ENCODE measurements around the gene DEFB110. TPM values are rescaled to one million over a fixed set of nuclear protein-coding genes. Genes with fewer than 3 reads are reported as not detected.

DEFB110 gene
- total RNA-seq, 2 experiments from 2014 or later, result not detected

DNA sequence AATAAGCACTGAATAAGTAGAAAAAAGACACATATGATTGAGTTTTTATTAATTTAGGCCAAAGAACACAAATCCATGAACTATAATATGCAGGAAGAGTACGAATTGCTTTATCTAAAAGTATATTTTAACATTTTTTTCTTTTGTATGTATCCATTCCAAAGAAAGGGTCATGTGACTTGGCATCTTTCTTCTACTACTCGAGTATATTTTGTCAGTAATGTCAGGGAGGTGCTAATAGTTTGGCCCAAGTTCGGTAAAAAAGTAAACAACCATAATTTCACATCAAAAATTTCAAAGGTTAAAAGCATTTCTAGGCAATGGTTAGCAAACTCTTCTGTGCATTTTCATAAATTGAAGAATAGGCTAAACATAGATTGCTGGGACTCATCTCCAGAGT, 18.7 kb downstream of the DEFB110 start:
- no peak for TF ChIP-seq CTCF (IDR thresholded peaks at IDR 0.05)
- POLR2A ChIA-PET, result no interaction called here
- ATAC-seq (no peak), DNase-seq (no peak)
- intact Hi-C loops (cut with micrococcal nuclease), result no loop called here
- H3K9me3 Mint-ChIP-seq, result no peaks in the 10 kb centered on the region
- CTCF ChIA-PET, result no interaction called here
- H3K4me1 Mint-ChIP-seq (ENCODE audit: low read depth), result no peaks in the 10 kb centered on the region
- no peak overlapping the region for H3K4me3 Mint-ChIP-seq
- H3K36me3 Mint-ChIP-seq (ENCODE audit: low read depth), result no peaks in the 10 kb centered on the region
- no peak overlapping the region for H3K27ac Mint-ChIP-seq
- H3K27me3 Mint-ChIP-seq, result no peaks in the 10 kb centered on the region

DNA sequence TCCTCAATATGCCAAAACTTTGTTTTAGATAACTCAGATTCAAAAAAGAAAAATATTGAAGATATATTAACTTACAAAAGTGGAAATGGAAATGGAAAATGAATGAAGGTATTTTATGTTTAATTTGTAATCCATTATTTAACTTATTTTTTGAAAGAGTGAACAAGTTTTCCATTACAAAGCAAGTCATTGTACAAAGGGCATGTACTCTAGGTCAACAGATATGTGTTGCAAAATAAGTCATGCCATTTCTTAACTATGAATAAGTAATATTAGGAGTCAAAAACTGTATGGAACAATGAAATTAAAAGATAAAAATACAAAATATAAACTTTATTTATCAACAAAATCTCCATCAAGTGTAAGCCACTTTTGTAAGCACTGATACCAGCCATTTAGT, 26.5 kb downstream of the DEFB110 start:
- ATAC-seq (no peak), DNase-seq (no peak)
- no peaks in the 10 kb centered on the region for H3K36me3 Mint-ChIP-seq (ENCODE audit: low read depth)
- TF ChIP-seq CTCF (IDR thresholded peaks at IDR 0.05), result no peak
- H3K27ac Mint-ChIP-seq, result no peak overlapping the region
- no peaks in the 10 kb centered on the region for H3K27me3 Mint-ChIP-seq
- intact Hi-C loops (cut with micrococcal nuclease), result no loop called here
- H3K4me1 Mint-ChIP-seq (ENCODE audit: low read depth), result no peaks in the 10 kb centered on the region
- ChIA-PET POLR2A (no interaction called here), CTCF (no interaction called here)
- no peak overlapping the region for H3K4me3 Mint-ChIP-seq
- no peaks in the 10 kb centered on the region for H3K9me3 Mint-ChIP-seq

- Mint-ChIP-seq H3K27me3 (no peaks in the 10 kb centered on the region), H3K36me3 (ENCODE audit: low read depth) (no peaks in the 10 kb centered on the region), H3K27ac (no peak overlapping the region), H3K4me3 (no peak overlapping the region), H3K9me3 (no peaks in the 10 kb centered on the region), H3K4me1 (ENCODE audit: low read depth) (no peaks in the 10 kb centered on the region)
- POLR2A ChIA-PET, result no interaction called here
- no peak for TF ChIP-seq CTCF (IDR thresholded peaks at IDR 0.05)
- CTCF ChIA-PET, result no interaction called here
- ATAC-seq, result no peak
- no peak for DNase-seq
- intact Hi-C loops (cut with micrococcal nuclease), result no loop called here
Observed at GRCh38 chr6:49988900-49989299, 32.9 kb downstream of the DEFB110 start.

GRCh38 chr6:49987749-49988148, 34.0 kb downstream of the DEFB110 start:
- no peak overlapping the region for H3K4me3 Mint-ChIP-seq
- POLR2A ChIA-PET, result no interaction called here
- ATAC-seq (no peak), DNase-seq (no peak)
- no peaks in the 10 kb centered on the region for H3K9me3 Mint-ChIP-seq
- no peaks in the 10 kb centered on the region for H3K27me3 Mint-ChIP-seq
- no peaks in the 10 kb centered on the region for H3K4me1 Mint-ChIP-seq (ENCODE audit: low read depth)
- CTCF ChIA-PET, result no interaction called here
- no peak overlapping the region for H3K27ac Mint-ChIP-seq
- no peak for TF ChIP-seq CTCF (IDR thresholded peaks at IDR 0.05)
- no peaks in the 10 kb centered on the region for H3K36me3 Mint-ChIP-seq (ENCODE audit: low read depth)
- intact Hi-C loops (cut with micrococcal nuclease), result no loop called here

DNA sequence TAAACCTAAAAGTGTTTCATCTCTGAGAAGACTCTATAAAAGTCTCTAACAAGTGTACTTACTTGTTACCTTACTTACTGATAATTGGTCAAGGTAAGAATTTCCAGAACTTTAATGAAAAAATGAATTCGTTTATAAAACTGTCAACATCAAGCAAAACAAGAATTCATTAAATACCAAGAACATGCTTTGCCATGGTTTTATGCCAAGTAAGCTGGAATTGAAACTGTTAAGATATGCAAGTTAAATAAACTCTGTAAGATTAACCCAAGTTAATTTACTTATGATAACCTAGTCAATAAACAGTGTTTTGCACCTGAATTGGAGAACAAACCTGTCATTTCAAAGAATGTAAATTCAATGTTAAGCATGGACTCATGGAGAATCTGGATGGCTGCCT, 35.2 kb downstream of the DEFB110 start:
- Mint-ChIP-seq H3K9me3 (peaks cover 2% of the 10 kb centered on the region), H3K4me1 (ENCODE audit: low read depth) (no peaks in the 10 kb centered on the region), H3K27me3 (no peaks in the 10 kb centered on the region), H3K36me3 (ENCODE audit: low read depth) (no peaks in the 10 kb centered on the region), H3K27ac (no peak overlapping the region), H3K4me3 (no peak overlapping the region)
- CTCF ChIA-PET, result no interaction called here
- TF ChIP-seq CTCF (IDR thresholded peaks at IDR 0.05), result no peak
- no peak for ATAC-seq
- intact Hi-C loops (cut with micrococcal nuclease), result no loop called here
- POLR2A ChIA-PET, result no interaction called here
- DNase-seq, result no peak

Data from activated CD8-positive, alpha-beta T cell treated with anti-CD3 and anti-CD28 coated beads for 36 hours (primary cell).